Measurements from ENCODE around the gene DKC1. TPM values are rescaled to one million over a fixed set of nuclear protein-coding genes. Genes with fewer than 3 reads are reported as not detected.
"Not testable (repeated sequence)": the region's sequence is repeated elsewhere in the genome, so short reads cannot be mapped to it uniquely, and the experiment has no call there.

Gene DKC1
- total and polyA plus RNA-seq, 2 donors from 2014 or later, result 21.7 to 35.7 TPM

DNA sequence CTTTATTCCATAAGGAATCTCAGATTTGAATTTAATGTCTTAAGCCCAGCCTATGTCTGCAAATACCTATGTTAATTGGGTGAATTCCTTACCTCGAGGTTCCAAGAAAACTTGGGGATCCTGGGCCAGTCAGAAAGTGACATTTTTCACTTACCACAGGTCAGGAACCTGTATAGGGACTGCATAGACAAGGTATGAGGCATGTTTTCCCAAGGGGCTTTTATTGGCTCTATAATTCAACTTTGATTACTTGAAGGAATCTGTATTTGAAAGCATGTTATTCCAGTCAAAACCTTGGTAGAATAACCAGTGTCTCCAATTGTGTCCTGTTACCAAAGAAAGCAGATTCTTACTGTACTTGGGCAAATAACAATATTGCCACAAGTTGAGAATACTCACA, 51.1 kb downstream of the DKC1 start:
- intact Hi-C loops (cut with DNase I), result no loop called here
- Histone ChIP-seq H3K27me3 (ENCODE audit: control insufficient read depth, insufficient read depth, low read length) (no peaks in the 10 kb centered on the region), H3K4me3 (ENCODE audit: low read length in 3 of 3) (no peak overlapping the region), H3K9me3 (ENCODE audit: control insufficient read depth in 2 of 3, insufficient read depth in 1 of 3, low read length in 3 of 3) (no peaks in the 10 kb centered on the region), H3K9ac (ENCODE audit: low read length in 3 of 3) (no peak overlapping the region), H3K27ac (ENCODE audit: low read depth in 2 of 2, low read length in 2 of 2) (no peak overlapping the region), H3K36me3 (ENCODE audit: control insufficient read depth in 2 of 3, insufficient read depth in 3 of 3, low read length in 3 of 3) (no peaks in the 10 kb centered on the region), H3K4me1 (ENCODE audit: control insufficient read depth in 2 of 3, insufficient read depth in 2 of 3, low read depth in 1 of 3, low read length in 3 of 3) (no peaks in the 10 kb centered on the region)
- DNase-seq (no peak), FAIRE-seq (no peak)
- TF ChIP-seq, protein P1, sequence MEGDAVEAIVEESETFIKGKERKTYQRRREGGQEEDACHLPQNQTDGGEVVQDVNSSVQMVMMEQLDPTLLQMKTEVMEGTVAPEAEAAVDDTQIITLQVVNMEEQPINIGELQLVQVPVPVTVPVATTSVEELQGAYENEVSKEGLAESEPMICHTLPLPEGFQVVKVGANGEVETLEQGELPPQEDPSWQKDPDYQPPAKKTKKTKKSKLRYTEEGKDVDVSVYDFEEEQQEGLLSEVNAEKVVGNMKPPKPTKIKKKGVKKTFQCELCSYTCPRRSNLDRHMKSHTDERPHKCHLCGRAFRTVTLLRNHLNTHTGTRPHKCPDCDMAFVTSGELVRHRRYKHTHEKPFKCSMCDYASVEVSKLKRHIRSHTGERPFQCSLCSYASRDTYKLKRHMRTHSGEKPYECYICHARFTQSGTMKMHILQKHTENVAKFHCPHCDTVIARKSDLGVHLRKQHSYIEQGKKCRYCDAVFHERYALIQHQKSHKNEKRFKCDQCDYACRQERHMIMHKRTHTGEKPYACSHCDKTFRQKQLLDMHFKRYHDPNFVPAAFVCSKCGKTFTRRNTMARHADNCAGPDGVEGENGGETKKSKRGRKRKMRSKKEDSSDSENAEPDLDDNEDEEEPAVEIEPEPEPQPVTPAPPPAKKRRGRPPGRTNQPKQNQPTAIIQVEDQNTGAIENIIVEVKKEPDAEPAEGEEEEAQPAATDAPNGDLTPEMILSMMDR (IDR thresholded peaks at IDR 0.05; ENCODE audit: borderline replicate concordance, extremely low read depth, insufficient read depth), result no peak

DNA sequence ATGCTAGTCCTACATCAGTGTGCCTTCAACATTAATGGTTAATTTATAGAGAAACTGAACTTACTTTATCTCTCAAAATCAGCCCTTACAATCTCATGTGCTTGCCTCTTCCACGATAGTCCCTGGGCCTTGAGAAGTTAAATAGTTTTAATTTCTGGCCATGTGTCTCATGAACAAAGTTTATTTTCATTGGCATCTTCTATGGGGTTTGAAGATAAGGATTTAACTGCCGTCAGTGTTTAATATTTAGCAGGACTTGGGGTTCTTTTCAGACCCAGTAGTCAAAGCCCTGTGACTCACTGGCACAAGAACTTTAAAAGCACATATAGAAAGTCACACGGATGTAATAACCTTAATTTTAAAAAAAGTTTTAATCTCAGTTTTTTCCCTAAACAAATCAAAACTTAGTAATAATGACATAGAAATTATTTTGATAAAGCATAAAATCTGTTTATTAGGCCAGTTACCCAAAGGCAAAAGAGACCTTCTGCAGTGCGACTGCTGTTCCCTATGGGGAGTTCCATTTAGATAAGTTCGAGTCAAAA, 52.7 kb downstream of the DKC1 start:
- H3K27me3 ChIP-seq (ENCODE audit: control insufficient read depth, insufficient read depth, low read length), result no peaks in the 10 kb centered on the region
- H3K4me1 ChIP-seq (ENCODE audit: control insufficient read depth in 2 of 3, insufficient read depth in 2 of 3, low read depth in 1 of 3, low read length in 3 of 3), result no peaks in the 10 kb centered on the region
- H3K27ac ChIP-seq (ENCODE audit: low read depth in 2 of 2, low read length in 2 of 2), result no peak overlapping the region
- TF ChIP-seq, protein P1 (IDR thresholded peaks at IDR 0.05; ENCODE audit: borderline replicate concordance, extremely low read depth, insufficient read depth), result no peak
- H3K4me3 ChIP-seq (ENCODE audit: low read length in 3 of 3), result no peak overlapping the region
- no peak overlapping the region for H3K9ac ChIP-seq (ENCODE audit: low read length in 3 of 3)
- H3K9me3 ChIP-seq (ENCODE audit: control insufficient read depth in 2 of 3, insufficient read depth in 1 of 3, low read length in 3 of 3), result no peaks in the 10 kb centered on the region
- DNase-seq (no peak), FAIRE-seq (peak; percentile 64)
- intact Hi-C loops (cut with DNase I), result no loop called here
- H3K36me3 ChIP-seq (ENCODE audit: control insufficient read depth in 2 of 3, insufficient read depth in 3 of 3, low read length in 3 of 3), result no peaks in the 10 kb centered on the region

DNA sequence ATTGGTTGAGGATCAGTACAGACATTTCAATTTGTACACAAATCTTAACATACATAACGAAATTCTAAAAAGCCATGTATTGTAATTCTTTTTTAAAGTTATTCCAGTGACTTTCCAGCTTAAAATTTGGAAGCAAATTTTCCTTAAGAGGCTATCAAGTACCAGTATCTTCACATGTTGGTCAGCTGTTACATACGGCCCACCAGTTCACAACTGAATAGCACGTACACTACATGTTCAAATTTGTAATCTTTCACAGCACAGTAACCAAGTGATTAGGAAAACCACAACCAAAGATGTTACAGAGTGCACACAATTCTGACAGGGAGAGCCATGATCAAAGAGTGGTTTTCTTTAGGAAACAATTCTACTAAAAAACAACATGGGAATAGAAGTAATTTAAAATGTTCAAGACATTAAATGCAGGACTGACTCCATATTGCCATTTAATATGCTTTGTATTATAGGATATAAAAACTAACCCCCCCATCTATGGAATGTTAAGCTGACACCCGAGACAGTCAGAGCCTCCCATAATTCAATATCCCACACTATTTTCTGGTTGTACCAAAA, 53.7 kb downstream of the DKC1 start:
- intact Hi-C loops (cut with DNase I); DNase-seq; H3K36me3 ChIP-seq (ENCODE audit: control insufficient read depth in 2 of 3, insufficient read depth in 3 of 3, low read length in 3 of 3); H3K27ac ChIP-seq (ENCODE audit: low read depth in 2 of 2, low read length in 2 of 2); H3K9ac ChIP-seq (ENCODE audit: low read length in 3 of 3); H3K27me3 ChIP-seq (ENCODE audit: control insufficient read depth, insufficient read depth, low read length); H3K9me3 ChIP-seq (ENCODE audit: control insufficient read depth in 2 of 3, insufficient read depth in 1 of 3, low read length in 3 of 3); H3K4me1 ChIP-seq (ENCODE audit: control insufficient read depth in 2 of 3, insufficient read depth in 2 of 3, low read depth in 1 of 3, low read length in 3 of 3); FAIRE-seq; H3K4me3 ChIP-seq (ENCODE audit: low read length in 3 of 3): not testable (repeated sequence)

DNA sequence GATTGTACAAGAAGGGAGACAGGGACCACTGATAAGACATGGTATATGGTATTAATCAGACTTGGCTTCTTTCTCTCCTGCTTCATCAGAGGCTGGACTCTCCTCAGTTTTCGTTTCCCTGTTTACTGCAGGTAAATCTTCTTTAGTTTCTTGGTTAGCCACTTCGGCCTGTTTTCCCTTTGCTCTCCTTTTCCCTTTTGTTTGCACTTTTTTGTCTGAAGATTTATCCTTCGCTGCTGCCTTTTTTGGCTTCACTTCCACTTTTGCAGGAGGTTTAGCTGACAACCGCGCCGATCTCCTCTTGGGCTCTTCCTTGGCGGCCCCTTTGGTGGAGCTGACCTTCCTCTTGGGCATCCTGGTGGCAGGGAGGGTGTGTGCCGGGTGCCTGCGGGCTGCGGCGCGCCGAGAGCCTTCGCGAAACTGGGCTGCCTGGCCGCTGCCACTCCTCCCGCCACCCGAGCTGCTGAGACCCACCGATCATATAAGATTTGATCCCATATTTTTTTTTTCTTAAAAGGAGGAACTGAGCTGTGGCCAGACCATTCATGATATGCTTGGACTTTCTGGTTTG, 54.5 kb downstream of the DKC1 start:
- FAIRE-seq; H3K4me1 ChIP-seq (ENCODE audit: control insufficient read depth in 2 of 3, insufficient read depth in 2 of 3, low read depth in 1 of 3, low read length in 3 of 3); H3K9ac ChIP-seq (ENCODE audit: low read length in 3 of 3); H3K36me3 ChIP-seq (ENCODE audit: control insufficient read depth in 2 of 3, insufficient read depth in 3 of 3, low read length in 3 of 3); H3K27me3 ChIP-seq (ENCODE audit: control insufficient read depth, insufficient read depth, low read length); DNase-seq; H3K27ac ChIP-seq (ENCODE audit: low read depth in 2 of 2, low read length in 2 of 2); intact Hi-C loops (cut with DNase I); H3K9me3 ChIP-seq (ENCODE audit: control insufficient read depth in 2 of 3, insufficient read depth in 1 of 3, low read length in 3 of 3); H3K4me3 ChIP-seq (ENCODE audit: low read length in 3 of 3): not testable (repeated sequence)

Data from kidney (tissue), 14 donors.